ENCODE measurements around the gene VPS33A.
"Not testable (repeated sequence)": the region's sequence is repeated elsewhere in the genome, so short reads cannot be mapped to it uniquely, and the experiment has no call there.

The VPS33A gene

GRCh38 chr12:122206111-122206881 is 60.0 kb downstream of the VPS33A start:
- in situ Hi-C loops (cut with HindIII; ENCODE audit: low sequenced_read_pairs), result no loop called here

- in situ Hi-C loops (cut with HindIII; ENCODE audit: low sequenced_read_pairs), result no loop called here
Measured at GRCh38 chr12:122205053-122205925, 61.0 kb downstream of the VPS33A start.

- in situ Hi-C loops (cut with HindIII; ENCODE audit: low sequenced_read_pairs), result no loop called here
Measured at GRCh38 chr12:122204167-122205052, 61.9 kb downstream of the VPS33A start.

- in situ Hi-C loops (cut with HindIII; ENCODE audit: low sequenced_read_pairs), result no loop called here
Measured at GRCh38 chr12:122203301-122204166, 62.8 kb downstream of the VPS33A start, which contains the start of gene B3GNT4. Gene B3GNT4 (plus strand): TSS chr12:122203709. CDS start chr12:122204619, 910 bp downstream.

- in situ Hi-C loops (cut with HindIII; ENCODE audit: low sequenced_read_pairs), result not testable (repeated sequence)
Measured at GRCh38 chr12:122202811-122203210, 63.5 kb downstream of the VPS33A start.

- in situ Hi-C loops (cut with HindIII; ENCODE audit: low sequenced_read_pairs), result no loop called here
Measured at GRCh38 chr12:122202017-122202416, 64.3 kb downstream of the VPS33A start.

- in situ Hi-C loops (cut with HindIII; ENCODE audit: low sequenced_read_pairs), result no loop called here
Measured at GRCh38 chr12:122201381-122201780, 64.9 kb downstream of the VPS33A start.

- in situ Hi-C loops (cut with HindIII; ENCODE audit: low sequenced_read_pairs), result no loop called here
Measured at GRCh38 chr12:122200541-122201175, 65.6 kb downstream of the VPS33A start.

GRCh38 chr12:122199484-122200355 is 66.6 kb downstream of the VPS33A start:
- in situ Hi-C loops (cut with HindIII; ENCODE audit: low sequenced_read_pairs), result no loop called here

GRCh38 chr12:122197612-122197966 is 68.7 kb downstream of the VPS33A start:
- in situ Hi-C loops (cut with HindIII; ENCODE audit: low sequenced_read_pairs), result no loop called here

- in situ Hi-C loops (cut with HindIII; ENCODE audit: low sequenced_read_pairs), result no loop called here
Measured at GRCh38 chr12:122195405-122195804, 70.9 kb downstream of the VPS33A start.

- in situ Hi-C loops (cut with HindIII; ENCODE audit: low sequenced_read_pairs), result no loop called here
Measured at GRCh38 chr12:122194804-122195203, 71.5 kb downstream of the VPS33A start.

- in situ Hi-C loops (cut with HindIII; ENCODE audit: low sequenced_read_pairs), result no loop called here
Measured at GRCh38 chr12:122192441-122192840, 73.9 kb downstream of the VPS33A start.

- in situ Hi-C loops (cut with HindIII; ENCODE audit: low sequenced_read_pairs), result no loop called here
Measured at GRCh38 chr12:122190842-122191668, 75.2 kb downstream of the VPS33A start.

- in situ Hi-C loops (cut with HindIII; ENCODE audit: low sequenced_read_pairs), result no loop called here
Measured at GRCh38 chr12:122189626-122190475, 76.4 kb downstream of the VPS33A start.

GRCh38 chr12:122187466-122187865 is 78.8 kb downstream of the VPS33A start:
- in situ Hi-C loops (cut with HindIII; ENCODE audit: low sequenced_read_pairs), result no loop called here
